ENCODE results near the gene PAPPA. TPM values are rescaled to one million over a fixed set of nuclear protein-coding genes. Genes with fewer than 3 reads are reported as not detected.

The PAPPA gene
- total RNA-seq, 1 donor from 2014 or later, result 0.15 TPM

DNA sequence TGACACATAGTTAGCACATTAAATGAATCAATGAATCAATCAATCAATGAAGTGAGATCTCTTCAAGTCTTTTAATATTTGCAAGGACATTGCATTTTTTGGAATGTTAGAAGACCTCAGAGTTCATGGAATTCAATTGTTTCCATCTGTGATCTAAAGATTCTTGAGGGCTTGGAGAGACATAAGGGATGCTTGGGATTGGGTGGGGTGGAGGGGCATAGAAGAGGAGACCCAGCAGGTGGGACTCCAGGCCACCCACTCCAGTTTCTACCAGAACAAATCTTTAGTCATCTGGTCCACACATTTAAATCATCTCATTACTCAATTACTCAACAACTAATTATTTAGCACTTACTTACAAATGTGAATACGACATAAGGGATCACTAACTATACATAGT is 282.5 kb downstream of the PAPPA start:
- Histone ChIP-seq H3K27ac (no peak overlapping the region), H3K79me2 (ENCODE audit: low read depth) (no peaks in the 10 kb centered on the region), H3K27me3 (no peaks in the 10 kb centered on the region), H3K36me3 (no peaks in the 10 kb centered on the region), H3K9me3 (ENCODE audit: low read depth) (no peaks in the 10 kb centered on the region), H4K20me1 (ENCODE audit: low read depth) (no peaks in the 10 kb centered on the region), H3K4me3 (no peak overlapping the region), H3K4me2 (no peak overlapping the region), H3K4me1 (no peaks in the 10 kb centered on the region), H3F3A (ENCODE audit: low read depth) (no peaks in the 10 kb centered on the region), H3K9ac (no peak overlapping the region), H2AFZ (replicated peaks) (no peak overlapping the region)
- peaks cover 3% of the 10 kb centered on the region for H3K9me3 Mint-ChIP-seq
- no peaks in the 10 kb centered on the region for H3K27me3 Mint-ChIP-seq (ENCODE audit: insufficient read depth, low read depth)
- no peak overlapping the region for H3K27ac Mint-ChIP-seq
- no peak overlapping the region for H3K4me3 Mint-ChIP-seq
- DNase-seq (ENCODE audit: low spot score), result no peak
- H3K4me1 Mint-ChIP-seq, result no peaks in the 10 kb centered on the region
- TF ChIP-seq CTCF (IDR thresholded peaks at IDR 0.05), result no peak
- TF ChIP-seq EZH2phosphoT487 (IDR thresholded peaks at IDR 0.05), result no peak
- no peak for TF ChIP-seq EZH2 (IDR thresholded peaks at IDR 0.05)
- peaks cover 5% of the 10 kb centered on the region for H3K36me3 Mint-ChIP-seq

DNA sequence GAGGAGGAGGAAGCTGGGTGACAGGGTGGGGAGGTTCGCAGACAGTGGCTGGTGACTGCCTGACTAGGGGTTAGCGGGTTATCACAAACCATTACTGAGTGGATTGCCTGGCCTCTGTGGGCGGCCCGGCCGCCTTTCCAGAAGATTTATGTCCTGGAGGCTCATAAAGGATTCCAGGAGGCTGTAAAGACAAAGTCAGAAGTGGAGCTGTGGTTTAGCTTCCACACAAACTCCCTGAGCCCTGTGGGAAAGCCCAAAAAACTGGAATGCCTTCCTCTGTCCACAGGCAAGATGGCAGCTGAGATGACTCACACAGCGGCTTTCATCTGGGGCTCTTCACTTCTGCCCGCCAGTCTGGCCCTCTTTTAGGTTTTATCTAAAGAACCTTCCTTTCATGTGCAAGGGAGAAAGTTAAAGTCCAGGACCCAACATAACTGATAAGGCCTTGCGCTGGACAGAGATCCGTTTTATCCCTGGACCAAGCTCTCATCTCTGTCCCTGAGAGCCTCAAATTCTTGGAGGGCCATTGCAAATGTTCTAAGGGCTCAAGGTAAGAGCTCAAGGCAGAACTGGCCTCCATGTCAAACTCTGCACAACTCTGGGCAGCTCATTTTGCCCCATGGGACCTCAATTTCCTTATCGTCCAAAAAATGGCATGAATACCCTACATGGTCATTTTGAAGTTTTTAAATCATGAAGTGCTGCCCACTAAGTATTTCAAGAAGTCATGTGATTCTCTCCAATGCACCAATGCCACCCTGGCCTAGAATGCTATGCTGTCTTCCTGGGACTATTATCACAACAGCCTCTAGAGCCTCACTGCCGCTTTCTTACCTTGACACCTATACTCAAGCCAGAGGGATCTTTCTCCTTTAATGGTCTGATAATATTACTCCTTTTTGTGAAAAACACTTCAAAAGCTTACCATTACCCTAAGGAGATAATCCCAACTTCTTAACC is 284.1 kb downstream of the PAPPA start:
- H3K27ac Mint-ChIP-seq, result no peak overlapping the region
- Histone ChIP-seq H3K27me3 (no peaks in the 10 kb centered on the region), H4K20me1 (ENCODE audit: low read depth) (no peaks in the 10 kb centered on the region), H3F3A (ENCODE audit: low read depth) (no peaks in the 10 kb centered on the region), H3K4me3 (no peak overlapping the region), H3K27ac (no peak overlapping the region), H3K4me2 (no peak overlapping the region), H3K4me1 (no peaks in the 10 kb centered on the region), H3K9me3 (ENCODE audit: low read depth) (no peaks in the 10 kb centered on the region), H3K36me3 (no peaks in the 10 kb centered on the region), H3K9ac (no peak overlapping the region), H2AFZ (replicated peaks) (no peak overlapping the region), H3K79me2 (ENCODE audit: low read depth) (no peaks in the 10 kb centered on the region)
- H3K9me3 Mint-ChIP-seq, result peaks cover 3% of the 10 kb centered on the region
- DNase-seq (ENCODE audit: low spot score), result no peak
- no peak overlapping the region for H3K4me3 Mint-ChIP-seq
- peaks cover 5% of the 10 kb centered on the region for H3K36me3 Mint-ChIP-seq
- no peaks in the 10 kb centered on the region for H3K4me1 Mint-ChIP-seq
- no peaks in the 10 kb centered on the region for H3K27me3 Mint-ChIP-seq (ENCODE audit: insufficient read depth, low read depth)
- no peak for TF ChIP-seq EZH2 (IDR thresholded peaks at IDR 0.05)
- no peak for TF ChIP-seq CTCF (IDR thresholded peaks at IDR 0.05)
- TF ChIP-seq EZH2phosphoT487 (IDR thresholded peaks at IDR 0.05), result no peak

GRCh38 chr9:116442528-116442927 is 288.9 kb downstream of the PAPPA start:
- H3F3A ChIP-seq (ENCODE audit: low read depth), result no peaks in the 10 kb centered on the region
- H3K4me1 Mint-ChIP-seq, result no peaks in the 10 kb centered on the region
- H3K27me3 ChIP-seq, result no peaks in the 10 kb centered on the region
- no peak overlapping the region for H3K4me2 ChIP-seq
- no peaks in the 10 kb centered on the region for H4K20me1 ChIP-seq (ENCODE audit: low read depth)
- TF ChIP-seq EZH2phosphoT487 (IDR thresholded peaks at IDR 0.05) (no peak), CTCF (IDR thresholded peaks at IDR 0.05) (no peak), EZH2 (IDR thresholded peaks at IDR 0.05) (no peak)
- H3K27ac Mint-ChIP-seq, result no peak overlapping the region
- H3K9me3 ChIP-seq (ENCODE audit: low read depth), result no peaks in the 10 kb centered on the region
- H3K27ac ChIP-seq, result no peak overlapping the region
- no peak overlapping the region for H2AFZ ChIP-seq (replicated peaks)
- H3K4me3 Mint-ChIP-seq, result no peak overlapping the region
- H3K9me3 Mint-ChIP-seq, result peaks cover 3% of the 10 kb centered on the region
- H3K36me3 ChIP-seq, result no peaks in the 10 kb centered on the region
- no peak for DNase-seq (ENCODE audit: low spot score)
- no peaks in the 10 kb centered on the region for H3K4me1 ChIP-seq
- H3K27me3 Mint-ChIP-seq (ENCODE audit: insufficient read depth, low read depth), result no peaks in the 10 kb centered on the region
- H3K36me3 Mint-ChIP-seq, result peaks cover 5% of the 10 kb centered on the region
- H3K4me3 ChIP-seq, result no peak overlapping the region
- no peak overlapping the region for H3K9ac ChIP-seq
- no peaks in the 10 kb centered on the region for H3K79me2 ChIP-seq (ENCODE audit: low read depth)

All from neural progenitor cell (in vitro differentiated cells).